Stimulated activated CD4-positive, alpha-beta T cell treated with anti-CD3 and anti-CD28 coated beads, Interleukin-1b, Interleukin-23, amount 100 ng/mL, for 24 hours (primary cell): Measurements from ENCODE around the gene ZNF311.
"Not testable (repeated sequence)": the region's sequence is repeated elsewhere in the genome, so short reads cannot be mapped to it uniquely, and the experiment has no call there.

Experiments used
- DNase-seq, 4 experiments: peaks; one replicate each; pipeline ENCODE4 v3.0.0-alpha.2; 2020; ENCODE audit warnings: low read depth in 4 of 4, low spot score in 1 of 4

ZNF311 gene

GRCh38 chr6:28982476-28983266, 22.4 kb downstream of the ZNF311 start:
- no peak for DNase-seq

- peak; percentile 45 to 65 (median 60) for DNase-seq
Measured at GRCh38 chr6:28981833-28982475, 23.2 kb downstream of the ZNF311 start.

GRCh38 chr6:28981431-28981832, 23.7 kb downstream of the ZNF311 start:
- DNase-seq = peak; percentile 52 to 82 (median 72)

GRCh38 chr6:28980852-28981430, 24.2 kb downstream of the ZNF311 start:
- DNase-seq = peak in 2 of 4 experiments; percentile 16 to 34

DNA sequence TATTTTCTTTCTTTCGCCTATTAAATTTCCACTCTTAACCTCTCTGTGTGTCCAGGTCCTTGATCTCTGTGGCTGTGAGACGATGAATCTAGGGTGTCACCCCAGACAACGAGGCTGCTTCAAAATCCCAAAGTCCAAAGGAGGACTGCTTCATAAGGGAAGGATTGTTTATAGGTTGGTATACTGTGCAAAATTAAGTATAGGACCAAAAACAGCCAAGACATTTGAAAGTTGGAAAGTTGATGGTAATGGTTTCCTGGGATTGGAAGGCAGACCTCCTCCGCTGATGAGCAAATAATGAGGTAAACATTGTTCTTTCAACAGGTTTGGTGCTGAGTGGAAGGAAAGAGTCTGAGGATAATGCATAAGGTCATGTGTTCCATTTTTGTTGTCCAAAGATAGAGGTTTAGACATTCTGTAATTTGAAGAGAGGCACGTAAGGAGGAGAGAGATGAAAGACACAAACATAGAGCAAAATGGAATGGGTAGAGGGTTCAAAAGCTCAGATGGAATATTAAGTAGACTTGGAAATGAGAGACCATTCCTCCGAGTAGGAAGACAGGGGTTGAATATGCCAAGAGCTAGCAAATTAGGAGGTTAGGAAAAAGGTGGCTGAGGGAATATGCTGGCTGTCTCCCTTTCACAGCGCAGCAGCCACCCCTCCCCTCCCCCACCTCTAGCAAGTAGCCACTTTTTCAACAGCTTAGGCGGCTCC, 24.8 kb downstream of the ZNF311 start:
- no peak for DNase-seq

DNA sequence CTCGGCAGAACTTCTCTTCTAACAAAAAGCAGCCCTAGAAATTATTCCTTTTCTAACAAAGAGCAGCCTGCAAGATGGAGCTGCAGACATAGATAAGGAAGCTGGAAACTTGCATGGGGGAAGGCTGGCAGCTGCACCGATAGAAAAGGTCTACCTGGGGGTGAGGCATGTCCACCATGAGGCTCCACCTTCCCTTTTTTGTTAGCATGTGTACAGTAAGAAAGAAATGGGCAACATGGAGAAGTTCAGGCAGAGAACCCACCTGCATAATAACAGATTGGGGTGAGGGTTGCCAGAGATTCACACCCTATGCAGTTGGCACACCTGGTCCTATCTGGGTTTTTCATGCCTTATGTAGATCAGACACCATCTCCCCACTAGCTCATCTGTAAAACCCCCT, 25.4 kb downstream of the ZNF311 start:
- no peak for DNase-seq

DNA sequence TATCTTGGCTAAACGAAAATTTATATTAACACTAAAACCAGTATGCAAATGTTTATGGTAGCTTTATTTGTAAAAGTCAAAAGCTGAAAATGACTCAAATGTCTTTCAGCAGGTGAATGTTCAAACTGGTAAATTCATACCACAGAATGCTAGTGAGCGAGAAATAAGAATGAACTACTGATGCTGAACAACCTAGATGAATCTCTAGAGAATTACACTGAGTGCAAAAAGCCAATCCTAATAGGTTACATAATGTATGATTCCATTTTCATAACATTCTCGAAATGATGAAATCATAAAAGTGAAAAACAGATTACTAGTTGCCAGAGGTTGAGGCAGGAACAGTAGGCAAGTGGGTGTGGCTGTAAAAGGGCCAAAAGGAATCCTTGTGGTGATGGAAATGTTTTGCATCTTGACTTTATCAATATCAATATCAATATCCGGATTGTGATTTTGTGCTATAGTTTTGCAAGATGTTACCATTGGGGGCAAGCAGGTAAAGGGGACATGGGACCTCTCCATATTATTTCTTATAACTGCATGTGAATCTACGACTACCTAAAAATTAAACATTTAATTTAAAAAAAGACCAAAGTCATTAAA, 26.1 kb downstream of the ZNF311 start:
- no peak for DNase-seq

GRCh38 chr6:28978133-28978491, 27.0 kb downstream of the ZNF311 start:
- no peak for DNase-seq

DNA sequence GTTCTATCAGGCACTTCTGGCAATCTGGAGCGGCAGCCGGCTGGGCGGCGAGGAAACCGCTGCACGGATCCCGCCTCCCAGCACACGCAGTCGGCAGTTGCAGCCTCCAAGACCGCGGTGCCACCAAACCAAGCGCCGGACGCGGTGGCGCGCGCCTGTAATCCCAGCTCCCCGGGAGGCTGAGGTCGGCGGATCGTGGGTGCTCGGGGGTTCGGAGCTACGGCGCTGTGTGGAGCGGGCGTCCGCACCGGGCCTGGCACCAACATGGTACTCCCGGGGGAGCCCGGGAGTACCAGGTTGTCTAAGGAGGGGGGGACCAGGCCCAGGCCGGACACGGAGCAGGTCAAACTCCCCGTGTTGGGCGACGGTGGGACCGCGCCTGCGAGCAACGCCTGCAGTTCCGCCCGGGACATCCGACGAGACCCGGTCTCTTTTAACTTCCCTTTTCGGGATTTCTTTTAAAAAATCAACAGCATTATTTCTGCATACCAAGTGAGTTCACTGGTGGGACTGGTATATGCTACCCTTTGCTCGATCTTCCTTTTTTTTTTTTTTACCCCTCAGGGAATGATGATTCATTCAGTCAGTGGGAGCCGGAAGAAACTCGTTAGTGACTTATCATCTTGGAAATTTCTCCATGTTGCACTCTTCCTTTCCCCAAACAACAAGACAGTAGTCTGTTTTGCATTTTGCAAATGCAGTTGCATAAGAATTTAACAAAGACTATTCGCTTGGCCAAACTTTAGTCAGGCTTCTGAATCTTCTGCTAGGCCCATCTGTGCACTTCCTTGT, 27.6 kb downstream of the ZNF311 start:
- DNase-seq = no peak

DNA sequence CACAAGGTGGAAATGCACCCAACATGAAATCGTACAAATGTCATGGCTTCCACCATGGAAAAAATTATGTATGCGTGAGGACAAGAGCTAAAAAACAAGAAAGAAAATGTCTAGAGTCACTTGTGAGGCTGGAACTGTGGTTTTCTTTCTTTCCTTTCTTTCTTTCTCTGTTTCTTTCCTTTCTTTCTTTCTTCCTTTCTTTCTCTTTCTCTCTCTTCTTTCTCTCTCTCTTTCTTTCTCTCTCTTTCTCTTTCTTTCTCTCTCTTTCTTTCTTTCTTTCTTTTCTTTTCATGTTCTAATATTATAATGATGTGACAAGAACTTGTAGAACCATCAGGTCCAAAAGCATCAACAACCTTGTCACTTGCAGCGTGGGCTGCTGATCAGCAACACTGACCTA, 28.4 kb downstream of the ZNF311 start:
- DNase-seq = no peak

- no peak for DNase-seq
Measured at GRCh38 chr6:28974505-28974904, 30.6 kb downstream of the ZNF311 start.

DNA sequence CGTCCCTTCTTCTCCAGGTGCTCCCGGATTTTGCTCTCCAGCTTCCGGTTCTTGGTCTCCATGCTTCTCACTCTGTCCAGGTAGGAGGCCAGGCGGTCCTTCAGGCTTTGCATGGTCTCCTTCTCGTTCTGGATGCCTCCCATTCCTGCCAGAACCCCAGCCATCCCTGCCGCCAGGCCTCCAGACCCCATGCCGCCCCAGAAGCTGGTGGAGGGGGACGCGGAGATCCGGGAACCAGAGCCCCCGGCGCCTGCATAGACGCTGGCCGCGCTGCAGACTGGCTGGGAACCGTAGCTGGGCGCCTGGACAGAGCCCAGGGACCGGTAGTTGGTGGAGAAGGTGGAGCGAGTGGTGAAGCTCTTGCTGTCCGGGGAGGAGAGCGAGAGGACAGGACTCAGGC, 35.1 kb downstream of the ZNF311 start:
- not testable (repeated sequence) for DNase-seq

DNA sequence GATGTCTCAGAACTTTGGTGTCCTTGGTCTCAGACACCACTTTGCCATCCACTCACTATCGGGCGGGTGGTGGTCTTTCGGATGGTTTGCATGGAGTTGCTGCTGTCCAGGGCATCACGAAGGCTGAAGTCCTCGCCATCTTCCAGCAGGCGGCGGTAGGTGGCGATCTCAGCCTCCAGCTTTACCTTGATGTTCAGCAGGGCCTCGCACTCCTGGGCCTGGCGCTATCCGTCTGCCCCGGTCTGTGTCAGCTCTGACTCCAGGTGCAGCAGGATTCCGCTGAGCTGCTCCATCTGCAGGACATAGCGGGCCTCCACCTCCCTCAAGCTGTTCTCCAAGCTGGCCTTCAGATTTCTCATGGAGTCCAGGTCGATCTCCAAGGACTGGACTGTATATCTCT, 36.0 kb downstream of the ZNF311 start:
- DNase-seq = no peak

DNA sequence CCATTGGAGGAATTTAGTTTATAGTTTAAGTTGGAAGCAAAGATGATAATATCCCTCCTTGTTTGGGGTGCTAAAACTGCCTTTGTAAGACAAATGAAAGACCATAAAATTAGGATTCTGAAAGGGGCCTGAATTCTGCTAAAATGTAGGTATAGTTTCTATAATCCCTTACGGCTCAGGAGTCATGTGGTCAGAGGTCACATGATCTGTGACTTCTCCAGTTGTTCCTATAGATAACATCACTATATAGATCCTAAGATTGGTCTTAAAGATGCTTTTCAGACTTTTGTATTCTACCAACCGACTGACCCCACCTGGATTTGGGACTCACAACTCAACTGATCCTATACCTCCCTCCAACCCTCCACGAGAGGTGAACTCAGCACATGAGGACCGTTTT, 36.6 kb downstream of the ZNF311 start:
- DNase-seq = no peak

DNA sequence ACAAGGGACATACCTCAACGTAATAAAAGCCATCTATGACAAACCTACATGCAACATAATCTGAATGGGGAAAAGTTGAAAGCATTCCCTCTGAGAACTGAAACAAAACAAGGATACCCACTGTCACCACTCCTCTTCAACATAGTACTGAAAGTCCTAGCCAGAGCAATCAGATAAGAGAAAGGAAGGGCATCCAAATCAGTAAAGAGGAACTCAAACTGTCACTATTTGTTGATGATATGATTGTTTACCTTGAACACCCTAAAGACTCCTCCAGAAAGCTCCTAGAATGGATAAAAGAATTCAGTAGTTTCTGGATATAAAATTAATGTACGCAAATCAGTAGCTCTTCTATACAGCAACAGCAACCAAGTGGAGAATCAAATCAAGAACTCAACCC, 39.4 kb downstream of the ZNF311 start:
- no peak for DNase-seq

DNA sequence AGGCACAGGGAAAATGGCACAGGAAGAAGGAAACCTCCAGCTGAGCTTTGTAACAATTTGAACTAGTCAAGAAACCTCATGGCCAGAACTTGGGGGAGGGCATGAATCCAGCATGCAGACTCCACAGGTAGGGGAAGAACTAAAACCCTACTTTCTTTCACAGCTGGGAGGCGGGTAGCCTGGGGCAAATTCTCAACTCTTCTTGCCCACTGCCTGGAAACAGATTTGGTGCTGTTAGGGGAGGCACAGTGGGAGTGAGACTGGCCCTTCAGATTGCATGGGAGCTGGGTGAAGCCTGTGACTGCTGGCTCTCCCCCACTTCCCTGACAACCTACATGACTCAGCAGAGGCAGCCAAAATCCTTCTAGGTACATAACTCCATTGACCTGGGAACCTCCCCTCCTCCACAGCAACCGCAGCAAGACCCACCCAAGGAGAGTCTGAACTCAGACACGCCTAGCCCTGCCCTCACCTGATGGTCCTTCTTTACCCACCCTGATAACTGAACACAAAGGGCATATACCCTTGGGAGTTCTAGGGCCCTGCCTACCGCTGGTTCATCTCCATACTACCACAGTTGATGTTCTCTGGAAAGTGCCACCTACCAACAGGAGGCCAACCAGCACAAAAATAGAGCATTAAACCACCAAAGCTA, 44.1 kb downstream of the ZNF311 start:
- DNase-seq = no peak

GRCh38 chr6:28958561-28959243, 46.4 kb downstream of the ZNF311 start:
- not testable (repeated sequence) for DNase-seq

- not testable (repeated sequence) for DNase-seq
Measured at GRCh38 chr6:28957795-28958314, 47.3 kb downstream of the ZNF311 start.

DNA sequence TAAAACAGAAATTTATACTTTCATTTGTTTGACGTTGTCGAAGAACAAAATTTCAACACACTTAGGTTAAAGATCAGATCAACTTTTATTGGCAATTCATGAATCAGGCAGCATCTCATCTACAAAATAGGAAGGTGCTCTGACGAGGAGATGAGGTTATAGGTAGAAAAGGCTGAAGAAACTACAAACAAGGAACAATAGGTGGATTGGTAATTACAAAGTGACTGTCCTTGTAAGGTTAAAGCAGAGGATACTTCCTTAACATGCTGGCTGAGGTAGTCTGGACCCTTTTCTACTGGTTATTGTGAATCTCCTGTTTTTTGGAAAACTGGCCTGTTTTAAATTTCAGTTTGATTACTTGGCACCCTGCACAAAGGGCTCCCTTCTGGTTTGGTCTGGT, 48.8 kb downstream of the ZNF311 start:
- no peak for DNase-seq
